Measurements from ENCODE around the gene NUTF2.
"Not testable (repeated sequence)": the region's sequence is repeated elsewhere in the genome, so short reads cannot be mapped to it uniquely, and the experiment has no call there.

NUTF2 gene

DNA sequence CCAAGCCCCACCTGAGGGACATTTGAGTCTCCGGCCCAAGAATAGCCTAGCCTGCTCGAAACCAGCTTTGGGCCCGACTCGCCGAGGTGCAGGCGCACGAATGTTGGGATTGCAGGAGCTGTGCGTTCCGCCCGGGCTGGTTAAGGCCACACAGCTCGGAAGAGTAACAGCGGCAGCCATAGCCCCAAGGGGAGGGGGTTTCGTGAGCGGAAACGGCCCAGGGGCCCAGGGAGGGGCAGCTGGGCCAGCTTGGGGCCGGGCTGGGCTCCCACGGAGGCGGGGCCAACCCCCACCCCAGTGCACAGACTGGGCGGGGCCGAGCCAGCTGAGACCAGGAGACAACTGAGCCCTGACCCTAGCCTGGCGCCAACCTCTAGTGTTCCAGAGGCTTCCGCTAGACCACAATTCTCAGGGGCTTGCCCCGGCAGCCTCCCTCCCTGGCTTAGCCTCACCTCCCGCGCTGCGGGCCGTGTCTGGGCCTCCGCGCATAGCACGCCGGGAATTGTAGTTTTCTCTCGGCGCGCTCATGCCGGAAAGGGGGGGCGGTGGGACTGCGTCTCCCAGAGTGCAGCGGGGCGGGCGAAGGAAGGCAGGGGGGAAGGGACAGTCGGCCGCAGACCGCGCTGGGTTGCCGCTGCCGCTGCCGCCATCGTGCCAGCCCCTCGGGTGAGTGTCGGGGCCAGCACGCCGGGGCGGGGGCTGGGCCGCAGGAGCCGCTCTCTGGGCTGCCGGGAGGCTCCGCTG lies at the start of gene NUTF2:
Gene NUTF2 (plus strand): TSS at position 614 of the 744 bp plus-strand sequence. CDS start 18,198 bp downstream, outside the sequence.
- peak; percentile 91 to 92 for DNase-seq (ENCODE audit: low read depth in 2 of 2)

DNA sequence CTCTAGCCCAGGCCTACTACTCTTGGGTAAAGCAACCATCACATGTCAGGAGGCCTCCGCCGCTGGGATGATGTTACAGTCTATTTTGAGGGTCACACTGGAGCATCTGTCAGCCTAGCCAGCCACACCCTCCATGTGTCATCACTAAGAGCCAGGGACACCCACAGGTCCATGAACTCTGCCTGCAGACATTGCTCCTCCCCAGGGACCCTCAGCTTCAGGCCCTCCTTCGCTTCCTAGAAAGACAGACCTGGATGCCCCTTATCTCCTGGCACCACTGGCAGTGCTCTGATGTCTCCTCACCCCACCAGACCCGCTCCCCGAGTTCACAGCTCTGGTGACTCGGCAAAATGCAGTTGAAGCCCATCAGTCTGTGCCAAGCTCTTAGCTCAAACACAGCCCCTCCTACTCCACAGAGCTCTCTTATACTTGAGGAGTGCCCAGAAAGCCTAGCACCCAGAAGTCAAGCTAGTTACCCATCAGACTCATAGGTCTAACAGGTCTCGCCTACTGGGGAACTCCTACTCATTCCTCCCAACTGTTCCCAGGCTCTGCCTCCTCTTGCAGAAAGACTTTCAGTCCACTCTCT lies 46.3 kb upstream of the NUTF2 start:
- no peak for DNase-seq (ENCODE audit: low read depth in 2 of 2)

DNA sequence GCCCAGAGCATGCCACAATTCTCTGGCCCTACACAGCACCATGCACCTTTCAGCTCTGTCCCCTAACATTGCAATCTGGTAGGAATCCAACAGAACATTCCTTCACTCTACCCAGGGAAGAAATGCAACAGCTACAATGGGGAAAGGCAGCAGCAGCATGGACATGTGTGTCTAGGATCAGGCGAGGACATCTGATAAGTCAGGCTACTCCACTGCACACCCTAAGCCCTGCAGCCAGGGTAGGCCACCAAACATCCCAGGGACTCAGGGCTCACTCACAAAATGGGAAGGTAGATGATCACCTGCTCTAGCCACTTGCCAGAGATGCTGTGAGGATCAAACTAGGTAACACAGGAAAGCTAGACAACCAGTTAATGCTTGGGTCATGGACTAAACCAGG lies 45.5 kb upstream of the NUTF2 start:
- DNase-seq (ENCODE audit: low read depth in 2 of 2) = no peak

DNA sequence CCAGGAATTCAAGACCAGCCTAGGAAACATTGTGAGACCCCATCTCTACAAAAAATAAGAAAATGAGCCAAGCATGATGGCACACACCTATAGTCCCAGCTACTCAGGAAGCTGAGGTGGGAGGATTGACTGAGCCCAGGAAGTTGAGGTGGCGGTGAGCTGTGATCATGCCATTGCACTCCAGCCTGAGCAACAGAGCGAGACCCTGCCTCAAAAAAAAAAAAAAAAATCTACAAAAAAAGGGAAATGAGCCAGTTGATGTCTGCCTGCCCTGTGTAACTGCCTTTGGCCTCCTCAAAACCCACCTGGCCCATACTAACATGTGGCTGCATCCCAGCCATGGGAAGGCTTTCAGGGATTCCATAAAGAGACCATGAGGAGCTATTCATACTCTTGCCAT lies 44.9 kb upstream of the NUTF2 start:
- DNase-seq (ENCODE audit: low read depth in 2 of 2) = no peak

DNA sequence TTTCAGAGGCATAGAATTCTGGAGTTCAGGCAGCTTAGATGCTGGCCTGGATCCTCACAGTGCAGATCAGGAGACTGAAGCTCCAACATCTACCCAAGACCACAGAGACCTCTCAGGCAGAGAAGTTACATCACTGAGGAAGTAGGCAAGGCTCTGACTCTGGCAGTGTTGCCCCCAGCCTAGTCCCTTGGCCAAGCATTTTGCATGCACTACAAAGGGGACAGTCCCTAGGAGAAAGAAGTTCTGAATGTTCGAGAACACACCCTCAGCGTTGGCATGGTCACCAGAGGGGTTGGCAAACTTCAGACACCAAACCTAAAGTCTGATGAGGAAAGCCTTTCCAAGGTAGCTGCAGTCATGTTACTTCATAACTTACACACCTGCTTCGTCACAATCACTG lies 42.8 kb upstream of the NUTF2 start:
- DNase-seq (ENCODE audit: low read depth in 2 of 2) = no peak

DNA sequence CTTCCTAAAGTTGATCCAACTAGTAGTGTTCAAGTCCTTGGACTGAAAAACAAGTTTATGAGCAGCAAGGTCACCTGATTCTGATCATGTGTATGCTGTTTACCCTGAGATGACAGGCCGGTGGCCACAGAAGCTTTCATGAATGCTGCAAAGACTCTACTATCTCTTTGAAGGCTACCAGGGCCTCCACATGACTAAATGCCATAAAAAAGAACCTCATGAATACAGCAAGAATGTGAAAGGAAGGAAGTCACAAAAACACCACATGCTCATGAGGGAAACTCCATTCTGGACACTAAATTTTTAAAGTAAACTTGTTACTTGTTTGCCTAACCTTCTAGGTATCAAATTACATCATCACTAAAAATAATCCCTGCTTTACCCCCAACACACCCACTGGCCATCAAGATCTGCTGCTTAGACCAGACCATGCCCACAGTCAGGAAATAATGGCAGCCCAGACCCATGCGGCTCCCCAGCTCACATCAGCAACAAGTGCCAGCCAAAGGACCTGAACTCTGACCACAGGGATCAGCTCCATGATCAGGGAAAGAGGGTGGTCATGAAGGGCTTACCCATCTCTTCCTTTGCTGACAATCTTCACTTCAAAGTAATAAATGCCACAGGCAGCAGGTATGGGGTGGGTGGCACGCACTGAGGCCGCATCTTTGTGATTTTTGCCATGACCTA lies 41.7 kb upstream of the NUTF2 start:
- no peak for DNase-seq (ENCODE audit: low read depth in 2 of 2)

DNA sequence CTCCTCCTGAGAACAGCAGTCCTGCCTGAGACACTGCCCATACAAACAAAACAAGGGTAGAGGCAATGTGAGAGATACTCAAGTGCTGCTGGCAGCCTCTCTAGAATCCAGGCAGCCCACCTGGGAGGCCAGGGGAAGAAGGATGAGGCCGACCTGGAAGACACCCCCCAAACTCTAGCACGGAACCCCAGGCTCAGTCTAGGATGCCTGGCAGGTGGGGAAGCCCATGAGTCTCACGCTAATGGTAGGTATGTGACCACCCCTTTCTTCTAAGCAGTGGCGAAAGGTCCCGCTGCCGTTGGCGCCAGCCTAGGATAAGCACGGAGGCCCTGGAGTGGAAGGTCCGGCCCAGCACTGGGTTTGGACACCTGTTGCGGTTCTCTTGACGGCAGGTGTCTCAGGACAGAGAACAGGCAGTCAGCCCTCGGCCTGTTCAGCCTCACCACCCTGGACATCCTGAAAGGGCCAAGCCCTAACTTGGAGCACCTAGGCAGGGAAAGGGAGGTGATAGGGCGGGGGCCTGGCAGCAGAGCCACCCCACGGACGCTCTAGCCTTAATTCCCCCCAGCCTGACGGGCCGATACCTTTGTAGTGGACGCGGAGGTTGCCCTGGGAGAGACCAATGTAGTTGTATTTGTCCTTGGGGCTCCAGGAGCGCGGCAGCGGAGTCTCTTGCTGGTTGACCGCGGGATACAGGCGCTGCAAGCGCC lies 40.9 kb upstream of the NUTF2 start:
- no peak for DNase-seq (ENCODE audit: low read depth in 2 of 2)

DNA sequence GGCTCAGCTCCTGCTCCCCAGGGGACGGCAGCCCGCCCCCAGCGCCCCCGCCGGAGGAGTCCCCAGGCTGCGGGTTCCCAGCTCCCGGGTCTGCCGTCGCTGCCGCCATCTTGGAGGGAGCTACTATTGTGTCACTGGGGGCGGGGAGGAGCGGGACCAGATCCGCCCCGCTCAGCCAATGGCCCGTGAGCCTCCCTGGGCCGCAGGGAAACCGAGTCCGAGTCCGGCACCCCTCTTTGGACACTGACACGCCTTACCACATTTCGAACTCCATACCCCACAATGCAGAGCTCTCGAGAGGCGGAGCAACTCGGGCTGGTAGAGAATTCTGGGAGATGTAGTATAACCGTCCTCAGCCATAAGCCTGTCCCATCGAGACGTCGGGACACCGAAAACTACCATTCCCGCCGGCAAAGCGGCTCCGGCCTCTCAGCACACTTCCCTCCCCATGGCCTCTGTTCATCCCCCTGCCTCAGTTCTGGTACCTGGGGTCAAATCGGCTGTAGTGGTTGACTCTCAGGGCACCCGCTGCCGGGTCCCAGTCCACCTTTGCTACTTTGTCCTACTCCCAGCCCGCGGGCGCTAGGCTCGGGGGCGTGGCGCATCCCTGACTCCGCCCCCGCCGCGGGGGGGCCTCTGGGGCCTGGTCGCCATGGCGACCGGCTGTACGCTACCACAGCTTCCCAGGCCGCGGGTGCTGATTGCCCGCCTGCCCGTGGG lies 40.1 kb upstream of the NUTF2 start, which contains the start of the genes RANBP10 and TSNAXIP1:
Gene RANBP10 (minus strand): TSS at position 133 of the 720 bp plus-strand sequence. CDS start 24 bp downstream, at position 109.
Gene TSNAXIP1 (plus strand): TSS at position 462 of the 720 bp plus-strand sequence. CDS start 261 bp downstream, outside the sequence.
- peak; percentile 90 to 95 for DNase-seq (ENCODE audit: low read depth in 2 of 2)

DNA sequence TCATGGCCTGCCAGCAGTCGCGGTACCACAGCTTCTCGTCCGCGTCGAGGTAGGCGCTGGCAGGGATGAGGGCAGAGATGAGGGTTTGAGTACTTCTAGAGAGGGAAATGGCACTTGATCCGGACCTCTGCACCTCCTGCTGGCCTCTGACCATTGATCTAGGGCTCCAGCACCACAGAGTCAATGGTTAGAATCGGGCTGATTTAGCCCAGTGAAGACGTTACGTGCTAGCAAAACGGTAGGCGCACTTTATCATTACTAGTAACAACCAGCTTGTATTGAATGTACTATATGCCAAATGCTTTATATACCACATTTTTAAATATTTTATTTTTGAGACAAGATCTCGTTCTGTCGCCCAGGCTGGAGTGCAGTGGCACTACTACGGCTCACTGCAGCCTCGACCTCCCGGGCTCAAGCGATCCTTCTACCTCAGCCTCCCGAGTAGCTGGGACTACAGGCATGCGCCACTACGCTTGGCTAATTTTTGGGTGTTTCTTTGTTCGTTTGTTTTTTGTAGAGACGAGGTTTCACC lies 39.5 kb upstream of the NUTF2 start:
- no peak for DNase-seq (ENCODE audit: low read depth in 2 of 2)

DNA sequence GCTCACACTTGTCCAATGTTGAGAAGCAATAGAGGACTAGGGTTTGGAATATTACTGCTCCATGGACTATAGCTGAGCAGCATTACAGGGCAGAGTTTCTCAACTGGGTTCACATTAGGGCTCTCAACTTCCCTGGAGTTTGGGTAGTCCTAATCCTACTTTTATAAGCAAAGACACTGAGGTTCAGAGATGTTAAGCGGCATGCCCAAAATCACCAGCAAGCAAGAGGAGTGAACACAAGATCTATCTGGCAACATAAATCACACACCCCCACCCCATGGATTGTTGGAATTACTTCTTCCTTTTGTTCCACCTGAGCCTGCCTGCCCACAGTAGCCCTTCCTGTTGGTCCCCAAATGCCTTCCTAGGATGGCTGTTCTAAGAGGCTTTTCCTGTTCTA lies 34.8 kb upstream of the NUTF2 start:
- DNase-seq (ENCODE audit: low read depth in 2 of 2) = no peak

DNA sequence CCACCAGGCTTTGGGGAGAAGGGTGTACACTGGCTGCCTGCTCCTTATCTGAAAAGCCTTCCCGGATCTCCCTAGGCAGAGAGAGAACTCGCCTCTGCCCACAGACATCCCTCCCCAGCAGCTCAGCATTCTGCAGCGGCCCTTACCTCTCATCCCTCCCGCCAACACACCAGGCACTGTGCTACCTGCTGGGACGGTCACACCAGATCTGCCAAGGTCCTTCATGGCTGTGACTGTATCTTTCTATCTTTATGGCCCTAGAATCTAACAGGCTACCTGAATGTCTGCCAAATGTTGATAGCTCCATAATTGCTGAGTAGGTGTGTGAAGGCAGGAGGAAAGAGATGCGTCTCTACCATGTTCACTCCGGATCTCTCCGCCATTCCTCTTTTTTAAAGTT lies 32.2 kb upstream of the NUTF2 start:
- no peak for DNase-seq (ENCODE audit: low read depth in 2 of 2)

DNA sequence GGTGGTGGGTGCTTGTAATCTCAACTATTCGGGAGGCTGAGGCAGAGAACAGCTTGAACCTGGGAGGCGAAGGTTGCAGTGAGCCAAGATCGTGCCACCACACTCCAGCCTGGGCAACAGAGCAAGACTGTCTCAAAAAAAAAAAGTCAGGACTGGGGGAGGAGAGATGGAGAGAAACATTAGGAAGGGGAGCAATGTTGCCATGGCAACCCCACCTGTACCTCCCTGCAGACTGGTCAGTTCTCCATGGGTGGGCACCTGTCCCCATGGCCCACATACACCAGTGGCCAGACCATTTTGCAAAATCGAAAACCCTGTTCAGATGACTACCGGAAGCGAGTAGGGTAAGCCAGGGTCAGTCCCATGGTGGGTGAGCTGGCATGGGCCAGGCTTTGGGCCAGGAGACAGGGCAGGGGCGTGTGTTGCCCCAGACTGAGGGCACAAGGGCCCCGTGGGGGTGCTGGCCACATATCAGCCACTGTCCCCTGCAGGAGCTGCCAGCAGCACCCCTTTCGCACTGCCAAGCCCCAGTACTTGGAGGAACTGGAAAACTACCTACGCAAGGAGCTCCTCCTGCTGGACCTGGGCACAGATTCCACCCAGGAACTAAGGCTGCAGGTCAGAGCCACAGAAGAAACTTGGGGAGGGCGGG lies 26.0 kb upstream of the NUTF2 start:
- DNase-seq (ENCODE audit: low read depth in 2 of 2) = no peak

DNA sequence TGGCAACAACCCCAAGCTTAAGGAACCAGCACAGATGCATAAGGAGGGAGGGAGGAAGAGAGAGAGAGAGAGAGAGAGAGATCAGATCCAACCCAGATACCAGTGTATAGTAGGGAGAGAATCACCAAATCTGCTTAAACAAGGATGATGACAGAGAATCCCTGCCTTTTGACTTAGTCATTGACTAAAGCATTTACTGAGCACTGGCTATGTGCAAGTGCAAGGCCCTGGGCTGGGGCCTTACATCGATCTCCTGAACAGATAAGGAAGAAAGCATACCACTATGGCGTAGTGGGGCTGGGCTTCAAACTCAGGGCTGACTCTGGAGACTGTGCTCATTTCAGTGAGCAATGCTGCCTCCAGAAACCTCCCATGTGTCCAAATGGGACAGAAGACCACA lies 24.2 kb upstream of the NUTF2 start:
- DNase-seq (ENCODE audit: low read depth in 2 of 2) = no peak

DNA sequence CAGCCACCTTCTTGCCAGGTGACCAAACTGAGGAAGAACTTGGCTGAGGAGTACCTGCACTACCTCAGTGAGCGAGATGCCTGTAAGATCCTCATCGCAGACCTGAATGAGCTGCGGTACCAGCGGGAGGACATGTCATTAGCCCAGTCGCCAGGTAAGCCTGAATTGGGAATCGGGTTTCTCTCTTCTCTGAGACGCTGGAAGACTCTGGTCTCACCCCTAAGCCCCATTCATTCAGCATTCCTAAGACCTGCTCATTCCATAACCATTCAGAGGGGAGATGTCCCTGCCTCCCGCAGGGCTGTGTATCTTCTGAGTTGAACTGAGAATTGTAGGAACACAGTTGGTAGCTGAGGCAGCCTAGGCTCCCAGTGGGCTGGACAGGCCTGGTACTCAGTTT lies 21.6 kb upstream of the NUTF2 start:
- DNase-seq (ENCODE audit: low read depth in 2 of 2) = no peak

DNA sequence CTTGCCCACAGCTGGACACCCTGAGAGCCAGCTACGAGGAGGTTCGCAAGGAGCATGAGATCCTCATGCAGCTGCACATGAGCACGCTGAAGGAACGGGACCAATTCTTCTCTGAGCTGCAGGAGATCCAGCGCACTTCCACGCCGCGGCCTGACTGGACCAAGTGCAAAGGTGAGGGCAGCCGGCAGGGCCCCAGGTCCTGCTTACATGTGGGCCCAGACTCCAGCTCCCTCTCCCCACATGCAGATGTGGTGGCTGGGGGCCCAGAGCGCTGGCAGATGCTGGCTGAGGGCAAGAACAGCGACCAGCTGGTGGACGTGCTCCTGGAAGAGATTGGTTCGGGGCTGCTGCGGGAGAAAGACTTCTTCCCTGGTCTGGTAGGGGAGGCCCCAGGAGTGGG lies 20.8 kb upstream of the NUTF2 start:
- no peak for DNase-seq (ENCODE audit: low read depth in 2 of 2)

DNA sequence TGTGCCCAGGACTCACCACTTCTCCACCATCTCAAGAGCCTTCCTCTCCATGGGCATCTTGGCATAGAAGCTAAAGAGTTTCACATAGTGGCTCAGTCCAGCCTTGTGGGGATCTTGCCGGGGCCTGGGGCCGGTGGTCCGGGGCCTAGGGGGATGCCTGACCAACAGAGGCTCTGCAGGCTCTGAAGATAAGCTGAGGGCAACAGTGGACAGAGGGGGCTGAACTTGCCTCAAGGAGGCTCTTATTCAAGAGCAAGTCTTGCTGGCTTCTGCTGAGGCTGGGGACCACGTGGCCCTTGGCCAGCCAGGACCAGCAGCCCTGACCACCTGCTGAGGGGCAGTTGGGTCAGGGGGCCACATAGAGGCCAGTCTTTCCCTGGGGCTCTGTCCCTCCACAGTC lies 18.1 kb upstream of the NUTF2 start:
- DNase-seq (ENCODE audit: low read depth in 2 of 2) = no peak

DNA sequence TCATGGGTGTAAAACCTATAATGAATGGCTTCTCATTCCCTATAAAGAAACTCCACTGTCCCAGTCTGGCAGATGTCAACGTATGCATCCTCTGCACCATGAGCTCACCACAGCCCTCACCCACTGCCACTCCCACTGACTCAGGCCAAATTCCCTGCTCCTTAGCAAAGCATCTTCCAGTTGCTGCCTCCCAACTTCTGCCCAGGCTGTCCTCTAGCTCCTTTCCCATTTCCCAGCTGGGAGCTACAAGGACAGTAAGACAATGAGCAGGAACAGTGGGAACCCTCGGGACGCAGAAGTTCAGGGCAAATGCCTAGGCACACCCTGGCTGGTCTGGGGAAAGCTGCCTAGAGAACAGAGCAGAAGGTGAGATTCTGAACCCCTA lies 13.7 kb upstream of the NUTF2 start:
- no peak for DNase-seq (ENCODE audit: low read depth in 2 of 2)

DNA sequence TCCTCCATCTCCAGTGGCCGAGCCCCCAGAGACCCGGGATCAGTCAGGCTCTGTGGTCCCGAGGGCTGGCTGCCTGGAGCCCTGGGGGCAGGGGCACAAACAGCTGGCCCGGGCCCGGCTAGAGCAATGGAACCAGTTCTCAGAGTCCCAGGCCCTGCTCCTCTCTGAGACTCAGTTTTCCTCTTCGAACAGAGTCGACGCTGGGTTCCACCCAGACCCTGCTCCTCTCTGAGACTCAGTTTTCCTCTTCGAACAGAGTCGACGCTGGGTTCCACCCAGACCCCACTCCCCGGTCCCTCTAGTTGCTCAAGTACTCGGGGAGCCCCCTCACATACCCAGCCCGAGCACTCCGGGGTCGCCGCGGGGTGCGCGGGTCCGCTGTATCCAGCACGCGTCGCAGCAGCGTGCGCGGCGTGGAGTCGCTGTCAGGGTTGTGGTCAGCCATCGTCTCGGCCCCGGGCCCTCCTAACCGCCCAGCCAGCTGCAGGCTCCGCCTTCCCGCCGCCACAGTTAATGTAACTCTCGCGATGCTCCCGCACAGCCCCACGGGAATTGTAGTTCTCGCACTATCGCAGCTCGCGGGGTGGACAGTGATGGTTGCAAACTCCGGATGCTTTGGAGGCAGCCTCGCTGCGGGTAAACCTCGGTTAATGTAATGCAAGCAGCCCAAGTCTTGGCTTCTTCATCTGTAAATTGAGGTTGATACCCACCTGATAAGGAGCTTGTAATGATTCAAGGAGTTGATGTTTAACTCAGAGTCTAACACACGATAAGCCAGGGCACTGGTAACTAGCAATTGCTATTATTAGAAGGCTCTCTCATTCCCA lies 13.1 kb upstream of the NUTF2 start:
- DNase-seq (ENCODE audit: low read depth in 2 of 2) = peak; percentile 78 to 81

DNA sequence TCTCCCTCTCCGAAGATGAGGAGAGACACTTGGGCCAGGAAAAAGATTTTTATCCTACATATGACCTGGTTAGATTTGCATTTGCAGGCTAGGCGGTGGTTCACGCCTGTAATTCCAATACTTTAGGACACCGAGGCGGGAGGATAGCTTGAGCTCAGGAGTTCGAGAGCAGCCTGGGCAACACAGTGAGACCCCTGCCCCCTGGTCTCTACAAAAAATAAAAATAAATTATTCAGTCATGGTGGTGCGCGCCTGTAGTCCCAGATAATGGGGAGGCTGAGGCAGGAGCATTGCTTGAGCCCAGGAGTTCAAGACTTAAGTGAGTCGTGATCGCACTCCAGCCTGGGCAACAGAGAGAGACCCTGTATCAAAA lies 12.5 kb upstream of the NUTF2 start:
- no peak for DNase-seq (ENCODE audit: low read depth in 2 of 2)

DNA sequence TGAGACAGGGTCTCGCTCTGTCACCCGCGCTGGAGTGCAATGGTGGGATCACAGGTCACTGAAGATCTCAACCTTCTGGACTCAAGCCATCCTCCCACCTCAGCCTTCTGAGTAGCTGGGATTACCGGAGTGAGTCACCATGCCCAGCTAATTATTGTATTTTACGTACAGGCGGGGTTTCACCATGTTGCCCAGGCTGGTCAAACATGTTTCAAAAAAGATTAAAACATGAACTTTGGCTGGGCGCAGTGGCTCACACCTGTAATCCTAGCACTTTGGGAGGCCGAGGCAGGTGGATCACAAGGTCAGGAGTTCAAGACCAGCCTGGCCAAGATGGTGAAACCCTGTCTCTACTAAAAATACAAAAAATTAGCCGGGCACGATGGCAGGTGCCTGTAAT lies 9.5 kb upstream of the NUTF2 start:
- DNase-seq (ENCODE audit: low read depth in 2 of 2) = not testable (repeated sequence)
